Suprapubic skin (tissue), 3 donors: ENCODE results near the gene PRMT1.

Source experiments
- POLR2A ChIP-seq, 2 donors: fragments of 450-650 bp; IDR thresholded peaks; one replicate each; pipeline ENCODE4 v1.6.1; 2017; ENCODE audit warnings: antibody characterized with exemption in 2 of 2, mild to moderate bottlenecking in 2 of 2, moderate library complexity in 2 of 2
- TF ChIP-seq, protein P1 (sequence below), 2 donors: fragments of 200-600 bp in 1 of 2; fragments of 450-650 bp in 1 of 2; sonication (generic) in 1 of 2; IDR thresholded peaks; one replicate each; pipeline ENCODE4 v1.5.1; 2016 to 2019; ENCODE audit warnings: antibody characterized with exemption in 2 of 2, mild to moderate bottlenecking in 1 of 2, moderate library complexity in 1 of 2

- TF ChIP-seq, protein P1, sequence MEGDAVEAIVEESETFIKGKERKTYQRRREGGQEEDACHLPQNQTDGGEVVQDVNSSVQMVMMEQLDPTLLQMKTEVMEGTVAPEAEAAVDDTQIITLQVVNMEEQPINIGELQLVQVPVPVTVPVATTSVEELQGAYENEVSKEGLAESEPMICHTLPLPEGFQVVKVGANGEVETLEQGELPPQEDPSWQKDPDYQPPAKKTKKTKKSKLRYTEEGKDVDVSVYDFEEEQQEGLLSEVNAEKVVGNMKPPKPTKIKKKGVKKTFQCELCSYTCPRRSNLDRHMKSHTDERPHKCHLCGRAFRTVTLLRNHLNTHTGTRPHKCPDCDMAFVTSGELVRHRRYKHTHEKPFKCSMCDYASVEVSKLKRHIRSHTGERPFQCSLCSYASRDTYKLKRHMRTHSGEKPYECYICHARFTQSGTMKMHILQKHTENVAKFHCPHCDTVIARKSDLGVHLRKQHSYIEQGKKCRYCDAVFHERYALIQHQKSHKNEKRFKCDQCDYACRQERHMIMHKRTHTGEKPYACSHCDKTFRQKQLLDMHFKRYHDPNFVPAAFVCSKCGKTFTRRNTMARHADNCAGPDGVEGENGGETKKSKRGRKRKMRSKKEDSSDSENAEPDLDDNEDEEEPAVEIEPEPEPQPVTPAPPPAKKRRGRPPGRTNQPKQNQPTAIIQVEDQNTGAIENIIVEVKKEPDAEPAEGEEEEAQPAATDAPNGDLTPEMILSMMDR (IDR thresholded peaks at IDR 0.05): no peak
- no peak for TF ChIP-seq POLR2A (IDR thresholded peaks at IDR 0.05)
Measured at GRCh38 chr19:49643466-49643865, 33.6 kb upstream of the PRMT1 start.
